A673 (cell line): ENCODE measurements around the gene GPR119. TPM values are rescaled to one million over a fixed set of nuclear protein-coding genes. Genes with fewer than 3 reads are reported as not detected.

Experiments
- BruUV-seq: library from RNA; stranded (reverse); fragments of 400-500 nt; replicated peaks from 2 replicates; lab custom pipeline; 2021; lab: Mats Ljungman, UMichigan
- CTCF ChIA-PET: fragments of 300-600 bp; sonication (Branson Sonifier 250); formaldehyde crosslinking; loops from one replicate; lab custom pipeline; 2022; ENCODE audit warnings: antibody characterized with exemption; lab: Charles Lee
- POLR2A ChIA-PET: fragments of 300-600 bp; sonication (Branson Sonifier 250); formaldehyde crosslinking; loops from one replicate; lab custom pipeline; 2022; ENCODE audit warnings: antibody characterized with exemption; ENCODE audit not compliant: low non-redundant PET; lab: Charles Lee
- DNase-seq: peaks from one replicate; pipeline ENCODE4 v3.0.0-alpha.2; 2015; ENCODE audit warnings: low spot score
- H3K27ac ChIP-seq: fragments of 200-600 bp; sonication (generic); 2 replicates; pipeline ENCODE4 v1.5.1; 2016; ENCODE audit warnings: mixed run types, low read depth, mild to moderate bottlenecking, mixed read lengths, antibody characterized with exemption, low read length; ENCODE audit not compliant: poor library complexity, severe bottlenecking
- H3K27me3 ChIP-seq: fragments of 200-600 bp; sonication (generic); replicated peaks from 2 replicates; pipeline ENCODE4 v1.6.1; 2017; ENCODE audit warnings: mixed run types, low read depth, mild to moderate bottlenecking, mixed read lengths, antibody characterized with exemption, low read length; ENCODE audit not compliant: insufficient read depth, poor library complexity
- H3K36me3 ChIP-seq: fragments of 200-600 bp; sonication (generic); 2 replicates; pipeline ENCODE4 v1.6.1; 2016; ENCODE audit warnings: mixed run types, mild to moderate bottlenecking, mixed read lengths, antibody characterized with exemption, low read length; ENCODE audit not compliant: insufficient read depth, poor library complexity, severe bottlenecking
- H3K4me1 ChIP-seq: fragments of 200-600 bp; sonication (generic); 2 replicates; pipeline ENCODE4 v1.6.1; 2017; ENCODE audit warnings: mixed run types, mild to moderate bottlenecking, mixed read lengths, antibody characterized with exemption, low read length; ENCODE audit not compliant: insufficient read depth, poor library complexity, severe bottlenecking
- H3K4me3 ChIP-seq: fragments of 200-600 bp; sonication (generic); 2 replicates; pipeline ENCODE4 v1.5.1; 2016; ENCODE audit warnings: low read depth, mixed run types, mild to moderate bottlenecking, mixed read lengths, low read length; ENCODE audit not compliant: poor library complexity, severe bottlenecking
- H3K9me3 ChIP-seq: fragments of 200-600 bp; sonication (generic); 2 replicates; pipeline ENCODE4 v1.6.1; 2016; ENCODE audit warnings: mixed run types, low read depth, mild to moderate bottlenecking, mixed read lengths, antibody characterized with exemption, low read length; ENCODE audit not compliant: poor library complexity, severe bottlenecking
- EZH2 ChIP-seq: fragments of 200-600 bp; sonication (generic); IDR thresholded peaks from 2 replicates; pipeline ENCODE4 v1.6.1; 2017; ENCODE audit warnings: borderline replicate concordance, low read depth, mild to moderate bottlenecking, mixed read lengths, antibody characterized with exemption, low read length; ENCODE audit not compliant: poor library complexity, severe bottlenecking
- intact Hi-C: fragments of 100-400 bp; cut with micrococcal nuclease; formaldehyde crosslinking; loops from one replicate; pipeline ENCODE4 v1.10.0; 2022; ENCODE audit not compliant: unreplicated experiment
- total RNA-seq: library from RNA; stranded (reverse); gene quantifications from 2 replicates; pipeline ENCODE4 v1.2.3, GENCODE V29; 2021
- TF ChIP-seq, protein P1 (sequence below): fragments of 300-800, 200-600 bp; sonication (generic); conservative IDR thresholded peaks from 2 replicates; pipeline ENCODE4 v1.5.1; 2017; ENCODE audit warnings: low read depth, mild to moderate bottlenecking, antibody characterized with exemption, low read length, moderate library complexity, mixed read lengths

GPR119 gene
- total RNA-seq, 1 experiment from 2014 or later: not detected

DNA sequence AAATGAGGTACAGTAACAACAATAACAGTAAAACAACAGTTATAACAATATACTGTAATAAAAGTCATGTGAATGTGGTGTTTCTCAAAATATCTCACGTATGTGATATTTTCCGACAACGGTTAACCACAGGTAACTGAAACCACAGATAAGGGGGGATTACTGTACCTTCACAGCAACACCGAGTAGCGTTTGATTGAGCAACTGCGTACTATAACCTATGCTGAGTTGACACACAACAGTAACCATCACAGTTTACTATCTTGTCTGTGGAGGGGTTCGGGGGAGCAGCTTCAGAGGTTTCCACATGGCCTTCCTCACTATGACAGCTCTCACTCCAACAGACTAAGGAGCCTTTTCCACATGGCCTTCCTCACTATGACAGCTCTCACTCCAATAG, 29.7 kb upstream of the GPR119 start:
- Histone ChIP-seq H3K4me1 (no peaks in the 10 kb centered on the region), H3K36me3 (peaks cover 3% of the 10 kb centered on the region), H3K27ac (no peak overlapping the region), H3K27me3 (no peaks in the 10 kb centered on the region), H3K4me3 (no peak overlapping the region), H3K9me3 (no peaks in the 10 kb centered on the region)
- DNase-seq: no peak
- BruUV-seq: no TSS peak
- ChIA-PET CTCF (no interaction called here), POLR2A (no interaction called here)
- TF ChIP-seq EZH2: no peak
- TF ChIP-seq, protein P1, sequence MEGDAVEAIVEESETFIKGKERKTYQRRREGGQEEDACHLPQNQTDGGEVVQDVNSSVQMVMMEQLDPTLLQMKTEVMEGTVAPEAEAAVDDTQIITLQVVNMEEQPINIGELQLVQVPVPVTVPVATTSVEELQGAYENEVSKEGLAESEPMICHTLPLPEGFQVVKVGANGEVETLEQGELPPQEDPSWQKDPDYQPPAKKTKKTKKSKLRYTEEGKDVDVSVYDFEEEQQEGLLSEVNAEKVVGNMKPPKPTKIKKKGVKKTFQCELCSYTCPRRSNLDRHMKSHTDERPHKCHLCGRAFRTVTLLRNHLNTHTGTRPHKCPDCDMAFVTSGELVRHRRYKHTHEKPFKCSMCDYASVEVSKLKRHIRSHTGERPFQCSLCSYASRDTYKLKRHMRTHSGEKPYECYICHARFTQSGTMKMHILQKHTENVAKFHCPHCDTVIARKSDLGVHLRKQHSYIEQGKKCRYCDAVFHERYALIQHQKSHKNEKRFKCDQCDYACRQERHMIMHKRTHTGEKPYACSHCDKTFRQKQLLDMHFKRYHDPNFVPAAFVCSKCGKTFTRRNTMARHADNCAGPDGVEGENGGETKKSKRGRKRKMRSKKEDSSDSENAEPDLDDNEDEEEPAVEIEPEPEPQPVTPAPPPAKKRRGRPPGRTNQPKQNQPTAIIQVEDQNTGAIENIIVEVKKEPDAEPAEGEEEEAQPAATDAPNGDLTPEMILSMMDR: no peak
- intact Hi-C loops: no loop called here

DNA sequence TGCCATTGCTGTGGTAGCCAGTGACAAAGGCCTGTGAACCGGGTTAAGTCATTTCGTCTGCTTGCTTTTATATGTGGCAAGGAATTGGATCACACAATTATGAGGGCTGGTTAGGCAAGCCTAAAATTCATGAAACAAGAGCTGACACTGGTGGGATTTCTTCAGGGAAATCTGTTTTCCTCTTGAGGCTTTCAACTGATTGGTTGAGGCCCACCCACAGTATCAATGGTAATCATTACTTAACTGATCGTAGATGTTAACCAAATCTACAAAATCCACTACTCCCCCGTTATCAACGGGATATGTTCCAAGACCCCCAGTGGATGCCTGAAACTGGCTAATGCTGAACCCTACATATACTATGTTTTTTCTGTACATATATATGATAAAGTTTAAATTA, 29.3 kb upstream of the GPR119 start:
- CTCF ChIA-PET: no interaction called here

DNA sequence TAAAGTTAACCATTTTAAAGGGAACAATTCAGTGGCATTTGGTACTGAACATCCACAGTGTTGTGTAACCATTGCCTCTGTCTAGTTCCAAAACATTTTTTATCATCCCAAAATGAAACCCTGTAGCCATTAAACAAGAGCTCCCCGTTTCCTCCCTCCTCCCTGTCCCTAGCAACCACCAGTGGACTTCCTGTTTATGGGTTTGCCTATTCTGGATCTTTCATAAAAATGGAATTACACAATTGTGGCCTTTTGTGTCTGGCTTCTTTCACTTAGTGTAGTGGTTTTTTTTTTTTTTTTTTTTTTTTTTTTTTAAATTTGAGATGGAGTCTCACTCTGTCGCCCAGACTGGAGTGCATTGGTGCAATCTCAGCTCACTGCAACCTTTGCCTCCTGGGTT, 27.9 kb upstream of the GPR119 start:
- intact Hi-C loops: no loop called here
- TF ChIP-seq, protein P1: no peak
- no peak for TF ChIP-seq EZH2
- BruUV-seq: no TSS peak
- Histone ChIP-seq H3K27ac (no peak overlapping the region), H3K27me3 (no peaks in the 10 kb centered on the region), H3K4me3 (no peak overlapping the region), H3K9me3 (no peaks in the 10 kb centered on the region), H3K4me1 (no peaks in the 10 kb centered on the region), H3K36me3 (peaks cover 8% of the 10 kb centered on the region)
- no peak for DNase-seq
- ChIA-PET CTCF (no interaction called here), POLR2A (no interaction called here)

More for the DNA sequence above, 29.3 kb upstream of the GPR119 start:
- intact Hi-C loops: no loop called here
- no peak for DNase-seq
- H3K27ac ChIP-seq: no peak overlapping the region
- TF ChIP-seq, protein P1: no peak
- TF ChIP-seq EZH2: no peak
- no TSS peak for BruUV-seq
- H3K4me1 ChIP-seq: no peaks in the 10 kb centered on the region
- H3K4me3 ChIP-seq: no peak overlapping the region
- no peaks in the 10 kb centered on the region for H3K27me3 ChIP-seq
- no peaks in the 10 kb centered on the region for H3K9me3 ChIP-seq
- peaks cover 3% of the 10 kb centered on the region for H3K36me3 ChIP-seq
- POLR2A ChIA-PET: no interaction called here
